Upper lobe of left lung (tissue), 4 donors: ENCODE results near the gene FBLIM1.

ENCODE experiments used
- CTCF ChIP-seq, 6 experiments: fragments of 450-650 bp in 4 of 6; fragments of 200-600 bp in 2 of 6; sonication (generic) in 2 of 6; IDR thresholded peaks; one replicate each; pipeline ENCODE4 v1.5.1; 2016 to 2019; ENCODE audit warnings: antibody characterized with exemption in 6 of 6
- EP300 ChIP-seq, 4 donors: sonication (generic); formaldehyde crosslinking; IDR thresholded peaks; one replicate each; pipeline ENCODE4 v1.5.1; 2017; ENCODE audit warnings: antibody characterized with exemption in 4 of 4, control low read depth in 2 of 4
- POLR2A ChIP-seq, 4 donors: fragments of 450-650 bp; IDR thresholded peaks; one replicate each; pipeline ENCODE4 v1.5.1; 2016 to 2017; ENCODE audit warnings: antibody characterized with exemption in 4 of 4, mild to moderate bottlenecking in 2 of 4

- no peak for TF ChIP-seq POLR2A (IDR thresholded peaks at IDR 0.05)
- no peak for TF ChIP-seq CTCF (IDR thresholded peaks at IDR 0.05)
- peak in 1 of 4 donors; percentile 3 for TF ChIP-seq EP300 (IDR thresholded peaks at IDR 0.05)
Measured at GRCh38 chr1:15749399-15750291, 8.9 kb upstream of the FBLIM1 start.
